ENCODE measurements around the gene AMZ1.

- TF ChIP-seq, protein P1, sequence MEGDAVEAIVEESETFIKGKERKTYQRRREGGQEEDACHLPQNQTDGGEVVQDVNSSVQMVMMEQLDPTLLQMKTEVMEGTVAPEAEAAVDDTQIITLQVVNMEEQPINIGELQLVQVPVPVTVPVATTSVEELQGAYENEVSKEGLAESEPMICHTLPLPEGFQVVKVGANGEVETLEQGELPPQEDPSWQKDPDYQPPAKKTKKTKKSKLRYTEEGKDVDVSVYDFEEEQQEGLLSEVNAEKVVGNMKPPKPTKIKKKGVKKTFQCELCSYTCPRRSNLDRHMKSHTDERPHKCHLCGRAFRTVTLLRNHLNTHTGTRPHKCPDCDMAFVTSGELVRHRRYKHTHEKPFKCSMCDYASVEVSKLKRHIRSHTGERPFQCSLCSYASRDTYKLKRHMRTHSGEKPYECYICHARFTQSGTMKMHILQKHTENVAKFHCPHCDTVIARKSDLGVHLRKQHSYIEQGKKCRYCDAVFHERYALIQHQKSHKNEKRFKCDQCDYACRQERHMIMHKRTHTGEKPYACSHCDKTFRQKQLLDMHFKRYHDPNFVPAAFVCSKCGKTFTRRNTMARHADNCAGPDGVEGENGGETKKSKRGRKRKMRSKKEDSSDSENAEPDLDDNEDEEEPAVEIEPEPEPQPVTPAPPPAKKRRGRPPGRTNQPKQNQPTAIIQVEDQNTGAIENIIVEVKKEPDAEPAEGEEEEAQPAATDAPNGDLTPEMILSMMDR (IDR thresholded peaks at IDR 0.05; ENCODE audit: poor library complexity): no peak
- TF ChIP-seq EZH2phosphoT487 (IDR thresholded peaks at IDR 0.05; ENCODE audit: low read depth, severe bottlenecking, unreplicated experiment): no peak
Measured at GRCh38 chr7:2645274-2645868, 42.6 kb upstream of the AMZ1 start.

Data from hepatocyte (in vitro differentiated cells).